ENCODE measurements around the gene AXIN2.
"Not testable (repeated sequence)": the region's sequence is repeated elsewhere in the genome, so short reads cannot be mapped to it uniquely, and the experiment has no call there.

GRCh38 chr17:65526854-65527253 is 34.6 kb downstream of the AXIN2 start:
- TF ChIP-seq CTCF (IDR thresholded peaks at IDR 0.05); POLR2AphosphoS5 (IDR thresholded peaks at IDR 0.05); POLR2A (IDR thresholded peaks at IDR 0.05; ENCODE audit: low read depth); EP300 (IDR thresholded peaks at IDR 0.05): not testable (repeated sequence)

Measured in esophagus muscularis mucosa (tissue), 4 donors.